Upper lobe of left lung (tissue), 6 donors: ENCODE measurements around the gene DPP6. TPM values are rescaled to one million over a fixed set of nuclear protein-coding genes. Genes with fewer than 3 reads are reported as not detected.

Experiments used
- ATAC-seq, 2 donors: fragments of 200-7000 bp; cut with Tn5 transposase; one replicate each; pipeline ENCODE4 v1.9.1; 2022; ENCODE audit warnings: mild to moderate bottlenecking in 2 of 2, moderate library complexity in 2 of 2; ENCODE audit not compliant: low FRiP score in 2 of 2
- DNase-seq, 2 donors: peaks; one replicate each; pipeline ENCODE4 v3.0.0-alpha.2; 2019 to 2020
- H3K27ac ChIP-seq, 4 donors: fragments of 200-600 bp; sonication (generic); one replicate each; pipeline ENCODE4 v1.5.1; 2016 to 2019
- H3K27me3 ChIP-seq, 4 donors: fragments of 200-600 bp; sonication (generic); one replicate each; pipeline ENCODE4 v1.5.1; 2017 to 2019
- H3K36me3 ChIP-seq, 4 donors: fragments of 200-600 bp; sonication (generic); one replicate each; pipeline ENCODE4 v1.5.1; 2016 to 2019
- H3K4me1 ChIP-seq, 4 donors: fragments of 200-600 bp; sonication (generic); one replicate each; pipeline ENCODE4 v1.5.1; 2018 to 2019
- H3K4me3 ChIP-seq, 4 donors: fragments of 200-600 bp; sonication (generic); one replicate each; pipeline ENCODE4 v1.5.1; 2017 to 2019; ENCODE audit warnings: mild to moderate bottlenecking in 2 of 4, moderate library complexity in 1 of 4
- H3K9me3 ChIP-seq, 4 donors: fragments of 200-600 bp; sonication (generic); one replicate each; pipeline ENCODE4 v1.5.1; 2018 to 2019
- CTCF ChIP-seq, 6 experiments: fragments of 450-650 bp in 4 of 6; fragments of 200-600 bp in 2 of 6; sonication (generic) in 2 of 6; IDR thresholded peaks; one replicate each; pipeline ENCODE4 v1.5.1; 2016 to 2019; ENCODE audit warnings: antibody characterized with exemption in 6 of 6
- EP300 ChIP-seq, 4 donors: sonication (generic); formaldehyde crosslinking; IDR thresholded peaks; one replicate each; pipeline ENCODE4 v1.5.1; 2017; ENCODE audit warnings: antibody characterized with exemption in 4 of 4, control low read depth in 2 of 4
- POLR2A ChIP-seq, 4 donors: fragments of 450-650 bp; IDR thresholded peaks; one replicate each; pipeline ENCODE4 v1.5.1; 2016 to 2017; ENCODE audit warnings: antibody characterized with exemption in 4 of 4, mild to moderate bottlenecking in 2 of 4
- POLR2AphosphoS5 ChIP-seq, 2 donors: sonication (generic); formaldehyde crosslinking; IDR thresholded peaks; one replicate each; pipeline ENCODE4 v1.5.1; 2017; ENCODE audit warnings: antibody characterized with exemption in 2 of 2
- WGBS, 2 donors: methylation state at CpG; one replicate each; pipeline ENCODE4 v1.1.5; 2017 to 2018; 5-methylcytosine and 5-hydroxymethylcytosine counted together
- total RNA-seq, 6 donors: library from RNA; depleted of rRNA in 4 of 6; stranded (reverse); fragments of >200 nt in 4 of 6; gene quantifications; one replicate each; pipeline versions ENCODE4 v1.1.0 to v1.2.1, GENCODE V29; 2016 to 2021
- donor health status: DM: no; HTN: no; CAD: no; lungs with moderate emphysema.
- donor health status: DM: no; HTN: yes; CAD: no; lungs with severe emphysema.

The DPP6 gene
- total RNA-seq, 6 donors from 2014 or later = 0.49 to 3.1 (median 0.86) TPM; not detected in 2

GRCh38 chr7:154242709-154243108, 190.5 kb downstream of the DPP6 start:
- no peak for ATAC-seq
- no peaks in the 10 kb centered on the region for H3K36me3 ChIP-seq
- DNase-seq = no peak
- H3K27me3 ChIP-seq = no peaks in the 10 kb centered on the region
- TF ChIP-seq CTCF (IDR thresholded peaks at IDR 0.05) = no peak
- TF ChIP-seq POLR2AphosphoS5 (IDR thresholded peaks at IDR 0.05) = no peak
- no peak for TF ChIP-seq POLR2A (IDR thresholded peaks at IDR 0.05)
- no peak for TF ChIP-seq EP300 (IDR thresholded peaks at IDR 0.05)
- H3K4me3 ChIP-seq = no peak overlapping the region
- no peaks in the 10 kb centered on the region for H3K4me1 ChIP-seq
- H3K27ac ChIP-seq = no peak overlapping the region
- peaks cover 0 to 13% (median 10%) of the 10 kb centered on the region in 4 donors for H3K9me3 ChIP-seq

GRCh38 chr7:154252046-154252445, 199.8 kb downstream of the DPP6 start:
- no peak for DNase-seq
- H3K4me3 ChIP-seq = no peak overlapping the region
- no peaks in the 10 kb centered on the region for H3K4me1 ChIP-seq
- TF ChIP-seq EP300 (IDR thresholded peaks at IDR 0.05) (no peak), POLR2A (IDR thresholded peaks at IDR 0.05) (no peak), POLR2AphosphoS5 (IDR thresholded peaks at IDR 0.05) (no peak), CTCF (IDR thresholded peaks at IDR 0.05) (no peak)
- no peaks in the 10 kb centered on the region for H3K36me3 ChIP-seq
- no peak overlapping the region for H3K27ac ChIP-seq
- WGBS, 2 donors = 87 to 91% methylated on average over 6 of the region's 6 CpGs
- peaks cover 0 to 3% (median 0%) of the 10 kb centered on the region in 4 donors for H3K9me3 ChIP-seq
- H3K27me3 ChIP-seq = no peaks in the 10 kb centered on the region
- ATAC-seq = no peak

- Histone ChIP-seq H3K4me1 (no peaks in the 10 kb centered on the region), H3K9me3 (peaks cover 0 to 3% (median 0%) of the 10 kb centered on the region in 4 donors), H3K27ac (no peak overlapping the region), H3K27me3 (no peaks in the 10 kb centered on the region), H3K36me3 (no peaks in the 10 kb centered on the region), H3K4me3 (no peak overlapping the region)
- ATAC-seq = no peak
- 64 to 71% methylated on average over 6 of the region's 6 CpGs for WGBS, 2 donors
- no peak for DNase-seq
- TF ChIP-seq POLR2A (IDR thresholded peaks at IDR 0.05) (no peak), CTCF (IDR thresholded peaks at IDR 0.05) (no peak), POLR2AphosphoS5 (IDR thresholded peaks at IDR 0.05) (no peak), EP300 (IDR thresholded peaks at IDR 0.05) (no peak)
Observed at GRCh38 chr7:154253810-154254209, 201.6 kb downstream of the DPP6 start.

- Histone ChIP-seq H3K27ac (no peak overlapping the region), H3K9me3 (peaks cover 0 to 3% (median 0%) of the 10 kb centered on the region in 4 donors), H3K27me3 (no peaks in the 10 kb centered on the region), H3K36me3 (no peaks in the 10 kb centered on the region), H3K4me3 (no peak overlapping the region), H3K4me1 (no peaks in the 10 kb centered on the region)
- TF ChIP-seq POLR2A (IDR thresholded peaks at IDR 0.05) (no peak), CTCF (IDR thresholded peaks at IDR 0.05) (no peak), EP300 (IDR thresholded peaks at IDR 0.05) (no peak), POLR2AphosphoS5 (IDR thresholded peaks at IDR 0.05) (no peak)
- DNase-seq = no peak
- 24 to 31% methylated on average over 7 of the region's 7 CpGs for WGBS, 2 donors
- ATAC-seq = no peak
Observed at GRCh38 chr7:154255324-154255723, 203.1 kb downstream of the DPP6 start.

DNA sequence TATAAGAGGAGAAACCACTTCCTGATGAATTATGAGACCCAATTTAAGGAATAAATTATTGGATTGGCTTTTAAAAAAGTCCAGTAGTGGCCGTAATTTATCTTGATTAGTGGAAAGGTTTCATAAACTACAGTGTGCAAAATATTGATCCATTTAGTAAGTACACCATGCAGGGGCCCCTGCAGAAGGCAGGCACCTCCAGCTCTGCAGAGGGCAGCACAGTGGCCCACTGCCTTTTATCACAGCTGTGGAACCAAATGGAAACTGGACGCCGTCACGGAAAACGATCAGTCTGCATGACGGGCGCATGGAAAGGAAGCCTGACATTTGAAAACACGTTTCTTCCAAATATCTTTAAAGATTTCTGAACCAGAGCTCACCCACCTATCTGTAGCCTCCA, 204.0 kb downstream of the DPP6 start:
- Histone ChIP-seq H3K4me1 (no peaks in the 10 kb centered on the region), H3K27ac (no peak overlapping the region), H3K9me3 (peaks cover 0 to 3% (median 0%) of the 10 kb centered on the region in 4 donors), H3K36me3 (no peaks in the 10 kb centered on the region), H3K27me3 (no peaks in the 10 kb centered on the region), H3K4me3 (no peak overlapping the region)
- DNase-seq = no peak
- ATAC-seq = no peak
- WGBS, 2 donors = 88 to 90% methylated on average over 8 of the region's 8 CpGs
- no peak for TF ChIP-seq POLR2A (IDR thresholded peaks at IDR 0.05)
- TF ChIP-seq POLR2AphosphoS5 (IDR thresholded peaks at IDR 0.05) = no peak
- no peak for TF ChIP-seq CTCF (IDR thresholded peaks at IDR 0.05)
- no peak for TF ChIP-seq EP300 (IDR thresholded peaks at IDR 0.05)
